Right hindlimb (tissue), 1 donor: Measurements from ENCODE around the gene CSF1R.

Source experiments
- DNase-seq: peaks from one replicate; pipeline ENCODE4 v3.0.0-alpha.2; 2018

The CSF1R gene

DNA sequence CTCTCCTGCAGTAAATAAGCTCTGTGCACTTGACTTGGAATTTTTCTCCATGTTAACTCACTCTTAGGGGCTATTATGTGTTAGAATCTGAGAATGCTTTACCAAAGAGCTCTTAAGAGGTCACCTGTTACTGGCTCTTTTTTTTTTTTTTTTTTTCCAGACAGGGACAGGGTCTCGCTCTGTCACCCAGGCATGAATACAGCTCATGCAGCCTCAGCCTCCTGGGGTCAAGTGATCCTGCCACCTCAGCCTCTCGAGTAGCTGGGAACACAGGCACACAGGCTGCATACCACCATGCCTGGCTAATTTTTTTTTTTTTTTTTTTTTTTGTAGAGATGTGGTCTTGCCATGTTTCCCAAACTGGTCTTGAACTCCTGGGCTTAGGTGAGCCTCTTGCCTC lies 63.7 kb downstream of the CSF1R start:
- DNase-seq: no peak

DNA sequence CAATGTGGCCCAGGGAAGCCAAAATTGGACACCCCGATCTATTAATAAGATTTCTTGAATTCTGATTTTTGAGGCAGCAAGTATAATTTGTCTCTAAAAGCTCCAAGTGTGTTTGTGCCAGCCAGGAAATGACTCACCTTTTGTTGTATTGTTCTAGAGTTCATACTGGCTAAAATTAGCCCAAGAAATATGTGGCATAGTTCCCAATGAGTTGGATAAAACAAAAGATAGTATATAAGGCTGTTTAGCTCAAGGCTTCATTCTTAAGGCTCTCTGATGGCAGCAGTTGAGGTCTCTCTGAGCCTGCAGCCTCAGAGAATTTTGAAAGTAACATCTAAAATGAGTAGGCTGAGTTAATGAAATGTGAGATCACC lies 64.2 kb downstream of the CSF1R start:
- no peak for DNase-seq

DNA sequence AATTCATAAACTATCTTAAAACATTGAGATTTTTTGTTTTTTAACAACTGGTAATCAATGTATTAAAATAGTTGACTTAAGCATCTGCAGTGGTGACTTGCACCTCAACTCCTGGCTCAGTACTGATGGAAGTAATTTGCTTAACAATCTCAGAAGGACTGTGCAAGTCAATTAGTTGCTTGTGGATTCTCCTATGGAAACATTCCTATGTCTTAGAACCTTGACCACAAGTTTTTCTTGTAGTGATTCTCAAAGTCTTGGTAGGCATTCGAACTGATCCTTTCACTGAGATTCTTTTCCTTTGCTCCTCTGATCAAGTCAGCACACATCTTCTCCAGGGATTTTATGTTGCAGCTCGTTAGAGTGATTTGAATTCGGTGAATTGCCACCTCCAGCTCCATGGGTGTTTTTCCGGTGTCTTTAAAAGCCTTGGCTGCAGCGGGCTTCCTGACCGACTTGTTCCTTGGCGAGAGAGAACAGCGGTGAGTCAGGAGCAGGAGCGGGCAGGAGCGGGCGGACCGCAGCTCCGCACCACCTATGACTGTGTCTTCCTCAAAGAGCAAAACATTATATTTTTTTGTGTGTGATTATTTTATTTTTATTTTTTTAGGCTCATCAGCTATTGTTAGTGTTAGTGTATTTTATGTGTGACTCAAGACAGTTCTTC lies 64.7 kb downstream of the CSF1R start:
- DNase-seq: no peak

DNA sequence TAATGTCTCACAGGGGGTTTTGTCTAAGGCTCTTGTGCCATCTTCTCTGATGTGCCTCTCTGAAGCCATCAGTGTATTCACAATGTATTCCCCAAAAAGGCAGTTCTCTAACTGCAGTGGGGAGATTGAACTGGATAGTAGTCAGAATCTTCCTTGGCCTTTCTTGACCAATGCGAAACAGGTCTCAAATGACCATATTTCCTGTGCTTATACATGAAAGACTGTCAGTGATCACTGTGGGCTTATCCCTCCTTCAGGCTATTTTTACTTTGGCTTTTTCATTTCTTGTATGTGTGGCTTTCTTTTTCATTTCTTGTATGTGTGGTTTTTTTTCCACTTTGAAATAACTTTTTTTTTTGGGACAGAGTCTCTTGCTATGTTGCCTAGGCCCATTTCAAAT lies 66.1 kb downstream of the CSF1R start:
- no peak for DNase-seq

DNA sequence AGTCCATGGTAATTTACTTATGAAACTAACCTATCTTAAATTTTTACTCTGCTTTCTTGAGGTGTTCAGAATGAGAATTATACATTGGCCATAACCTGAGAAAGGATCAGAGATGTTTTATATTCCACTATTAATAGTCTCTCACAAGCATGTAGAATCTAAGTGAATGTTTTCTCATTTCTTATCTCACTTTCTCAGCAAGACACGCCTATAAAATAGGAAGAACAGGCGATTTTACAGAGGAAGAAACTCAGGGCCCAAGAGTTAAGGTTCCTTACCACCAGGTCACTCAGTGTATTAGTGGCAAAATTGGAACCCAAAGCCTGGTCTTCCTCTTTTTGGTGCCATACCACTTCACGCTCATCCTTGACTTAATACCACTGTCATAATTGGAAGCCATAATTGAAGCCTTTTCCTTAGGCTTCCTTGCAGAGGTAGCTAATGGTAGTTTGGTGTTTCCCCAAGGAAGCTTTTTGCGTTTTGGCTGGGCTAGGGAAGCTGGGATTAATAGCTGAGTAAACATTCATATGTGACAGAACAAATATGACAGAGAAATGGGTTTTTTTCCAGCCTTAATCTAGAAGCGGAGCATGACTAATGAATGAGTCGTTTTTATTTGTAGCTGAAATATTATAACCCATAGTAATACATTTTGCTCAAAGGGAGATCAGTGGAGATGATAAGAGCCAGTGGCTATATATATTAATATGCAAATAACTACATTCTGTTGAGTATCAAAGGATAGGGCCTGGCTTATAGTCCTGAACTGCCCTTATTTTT lies 68.9 kb downstream of the CSF1R start:
- DNase-seq: no peak

DNA sequence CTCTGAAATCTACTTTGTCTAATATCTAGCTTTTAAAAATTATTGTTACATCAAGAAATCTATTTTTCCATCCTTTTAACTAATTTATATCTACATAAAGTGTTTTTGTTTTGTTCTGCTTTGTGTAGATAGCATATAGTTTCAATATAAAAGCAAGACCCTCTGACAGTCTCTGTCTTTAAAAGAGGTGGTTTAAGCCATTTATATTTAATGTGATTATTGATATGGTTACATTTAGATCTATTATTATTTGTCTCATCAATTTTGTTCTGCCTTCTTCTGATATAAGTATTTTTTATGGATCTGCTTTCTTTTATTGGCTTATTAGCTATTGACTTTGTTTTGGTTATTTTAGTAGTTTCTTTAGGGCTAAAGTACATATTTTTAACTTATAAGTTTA lies 69.8 kb downstream of the CSF1R start:
- DNase-seq: no peak

DNA sequence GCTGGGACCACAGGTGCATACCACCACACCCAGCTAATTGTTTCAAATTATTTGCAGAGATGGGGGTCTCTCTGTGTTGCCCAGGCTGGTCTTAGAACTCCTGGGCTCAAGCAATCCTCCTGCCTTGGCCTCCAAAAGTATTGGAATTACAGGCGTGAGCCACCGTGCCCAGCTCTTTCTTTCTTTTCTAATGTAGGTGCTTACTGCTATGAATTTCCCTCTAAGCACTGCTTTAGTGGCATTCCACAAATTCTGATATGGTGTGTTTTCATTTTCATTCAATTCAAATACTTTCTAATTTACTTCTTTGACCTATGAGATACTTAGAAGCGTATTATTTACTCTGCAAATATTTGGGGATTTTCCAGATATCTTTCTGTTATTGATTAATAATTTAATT lies 70.9 kb downstream of the CSF1R start:
- DNase-seq: no peak

DNA sequence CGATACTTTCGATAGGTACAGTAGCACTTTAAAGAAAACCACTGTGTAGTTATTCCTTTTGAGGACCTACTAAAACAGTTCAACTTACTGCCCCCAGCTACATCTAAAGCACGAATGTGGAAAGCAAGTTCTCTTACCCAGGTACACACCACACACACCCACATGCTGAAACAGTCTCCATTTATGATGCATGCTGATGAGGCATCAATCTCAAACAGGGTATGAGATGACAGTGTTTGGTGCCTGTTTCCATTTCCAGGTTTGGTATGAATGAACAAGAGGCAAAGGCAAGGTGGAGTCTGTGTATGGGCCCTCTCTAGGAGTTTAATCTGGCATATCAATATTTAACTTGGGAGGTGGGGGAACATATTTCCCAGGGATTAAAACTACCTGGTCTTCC lies 71.9 kb downstream of the CSF1R start:
- DNase-seq: no peak

DNA sequence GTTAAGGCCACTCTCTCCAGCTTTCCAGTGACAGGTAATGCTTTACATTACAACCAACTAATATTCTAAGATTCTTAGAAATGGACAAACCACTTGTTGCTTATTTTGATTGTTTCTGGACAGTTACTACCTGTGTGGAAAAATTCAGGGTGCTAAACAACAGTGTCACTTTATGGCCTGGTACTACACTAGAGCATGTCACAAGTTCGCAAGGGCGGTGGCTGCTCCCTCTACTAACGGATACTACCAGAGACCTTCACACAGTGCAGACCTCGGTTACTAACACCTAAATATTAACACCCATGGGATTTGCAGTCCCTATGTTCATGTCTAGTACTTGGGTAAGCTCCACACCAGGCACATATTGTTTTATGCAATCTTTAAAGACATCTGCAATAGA lies 72.4 kb downstream of the CSF1R start:
- no peak for DNase-seq

DNA sequence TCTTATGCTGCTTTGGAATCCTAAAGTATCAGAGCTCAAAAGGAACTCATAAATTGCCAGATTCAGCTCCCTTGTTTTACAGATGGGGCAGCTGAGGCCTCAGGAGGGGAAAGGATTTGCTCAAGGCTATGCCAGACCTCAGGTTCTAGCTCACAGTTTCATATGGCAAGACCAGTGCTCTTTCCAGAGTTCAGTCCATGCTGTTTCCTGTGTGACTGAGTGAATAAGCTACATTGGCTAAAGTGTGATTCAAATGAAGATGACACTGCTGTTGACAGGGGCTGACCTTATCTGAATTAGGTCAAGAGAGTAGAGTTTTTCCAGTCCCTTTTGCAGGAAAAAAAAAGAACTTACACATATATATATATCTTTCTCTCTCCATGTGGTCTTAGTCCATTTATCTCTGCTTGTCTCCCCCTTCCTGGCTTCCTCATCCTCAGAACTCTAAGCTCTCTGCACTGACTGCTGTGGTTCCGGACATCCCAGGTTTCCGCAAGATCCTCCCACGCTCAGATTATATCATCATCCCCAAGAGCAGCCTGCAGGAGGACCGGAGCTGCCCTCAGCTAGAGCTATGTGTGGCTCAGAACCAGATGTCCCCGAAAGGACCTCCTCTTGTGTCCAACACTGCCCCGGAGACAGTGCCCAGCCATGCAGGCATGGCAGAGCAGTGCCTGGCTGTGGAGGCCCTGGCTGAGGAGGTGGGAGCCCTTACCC lies 76.5 kb downstream of the CSF1R start:
- DNase-seq: no peak

DNA sequence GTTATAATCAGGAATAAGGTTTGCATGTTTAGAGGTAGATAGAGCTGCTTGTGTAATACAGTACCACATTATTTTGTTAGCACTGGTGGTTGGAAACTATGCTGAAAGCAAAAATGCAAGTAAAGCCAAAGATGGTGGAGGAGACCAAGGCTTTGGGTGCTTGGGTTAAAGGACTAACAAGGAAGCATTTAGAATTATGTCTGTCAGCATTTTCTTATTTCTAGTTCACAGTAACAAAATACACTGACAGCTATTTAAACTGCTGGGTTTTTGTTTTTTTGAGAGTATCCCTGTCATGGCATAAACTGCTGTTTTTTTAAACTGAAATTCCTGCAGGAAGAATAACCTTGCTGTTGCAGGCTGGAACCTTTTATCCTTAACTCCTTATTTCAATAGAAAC lies 79.3 kb downstream of the CSF1R start:
- no peak for DNase-seq

DNA sequence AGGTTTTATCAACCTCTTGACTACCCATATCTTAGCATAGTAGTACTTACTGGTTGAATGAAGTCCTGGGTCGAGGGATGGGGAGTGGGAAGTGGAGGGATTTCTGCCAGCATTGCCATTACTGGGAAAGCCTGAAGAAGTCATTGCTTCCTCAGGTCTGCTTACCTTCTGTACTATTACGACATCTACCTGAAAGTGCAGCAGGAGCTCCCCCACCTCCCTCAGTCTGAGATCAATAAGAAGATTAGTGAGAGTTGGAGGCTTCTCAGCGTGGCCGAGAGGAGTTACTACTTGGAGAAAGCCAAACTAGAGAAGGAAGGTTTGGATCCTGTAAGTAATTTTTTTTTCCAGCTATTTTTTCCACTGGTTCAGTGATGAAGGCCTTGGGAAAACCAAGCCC lies 80.0 kb downstream of the CSF1R start:
- DNase-seq: no peak
